HUES64 (cell line): ENCODE measurements around the gene CEP85.
"Not testable (repeated sequence)": the region's sequence is repeated elsewhere in the genome, so short reads cannot be mapped to it uniquely, and the experiment has no call there.

Experiments used
- H3K27ac ChIP-seq: 2 replicates; pipeline ENCODE4 v1.7.0; 2013; ENCODE audit warnings: low read depth, low read length, inconsistent platforms
- H3K27me3 ChIP-seq: 2 replicates; pipeline ENCODE4 v1.6.1; 2013; ENCODE audit warnings: mild to moderate bottlenecking, low read length; ENCODE audit not compliant: insufficient read depth
- H3K36me3 ChIP-seq: 2 replicates; pipeline ENCODE4 v1.6.1; 2013; ENCODE audit warnings: mild to moderate bottlenecking, low read length; ENCODE audit not compliant: insufficient read depth
- H3K4me1 ChIP-seq: 2 replicates; pipeline ENCODE4 v1.6.1; 2013; ENCODE audit warnings: mild to moderate bottlenecking, low read length, moderate library complexity; ENCODE audit not compliant: insufficient read depth
- H3K4me3 ChIP-seq: 2 replicates; pipeline ENCODE4 v1.5.1; 2013; ENCODE audit warnings: mild to moderate bottlenecking, low read length, moderate library complexity
- H3K9ac ChIP-seq: 2 replicates; pipeline ENCODE4 v1.6.1; 2013; ENCODE audit warnings: mild to moderate bottlenecking, low read depth, low read length
- H3K9me3 ChIP-seq: 2 replicates; pipeline ENCODE4 v1.6.1; 2013; ENCODE audit warnings: low read depth, low read length; ENCODE audit not compliant: insufficient read depth
- WGBS: fragments of 150-250, 120-280 bp; methylation state at CpG from one replicate; pipeline ENCODE4 v1.1.7; 2013; ENCODE audit warnings: missing lambda C conversion rate; 5-methylcytosine and 5-hydroxymethylcytosine counted together

Gene CEP85

DNA sequence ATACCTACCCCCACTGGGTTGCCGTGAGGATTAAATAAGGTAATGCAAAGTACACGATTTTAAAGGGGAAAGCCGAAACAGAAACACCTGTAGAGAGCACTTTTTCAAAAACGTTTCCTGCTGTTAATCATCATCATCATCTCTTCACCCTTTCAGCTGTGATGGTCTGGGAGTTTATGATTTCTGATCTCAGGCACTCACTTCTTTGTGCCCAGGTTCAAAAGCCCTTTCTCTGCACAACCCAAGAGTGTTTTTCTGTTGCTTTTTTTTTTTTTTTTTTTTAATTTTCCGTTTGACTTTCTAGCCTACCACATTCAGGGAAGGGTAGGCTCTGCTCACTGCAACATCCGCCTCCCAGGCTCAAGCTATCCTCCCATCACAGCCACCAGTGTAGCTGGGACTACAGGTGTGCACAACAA, 73.4 kb downstream of the CEP85 start:
- peak overlapping the region; percentile 63 for H3K4me3 ChIP-seq
- H3K9me3 ChIP-seq = no peaks in the 10 kb centered on the region
- WGBS = 65% methylated on average over 3 of the region's 6 CpGs
- peaks cover 10% of the 10 kb centered on the region for H3K4me1 ChIP-seq
- H3K9ac ChIP-seq = peak overlapping the region; percentile 83; the same call in 1 of the 2 replicates
- no peak overlapping the region for H3K27ac ChIP-seq
- no peaks in the 10 kb centered on the region for H3K27me3 ChIP-seq
- H3K36me3 ChIP-seq = no peaks in the 10 kb centered on the region

GRCh38 chr1:26307966-26308899, 74.2 kb downstream of the CEP85 start:
- H3K27me3 ChIP-seq, H3K36me3 ChIP-seq, H3K27ac ChIP-seq, H3K4me3 ChIP-seq, H3K9me3 ChIP-seq, H3K9ac ChIP-seq: not testable (repeated sequence)
- WGBS = 90% methylated on average over 21 of the region's 21 CpGs
- peaks cover 10% of the 10 kb centered on the region for H3K4me1 ChIP-seq

GRCh38 chr1:26314501-26314900, 80.5 kb downstream of the CEP85 start:
- H3K9me3 ChIP-seq = no peaks in the 10 kb centered on the region
- no peaks in the 10 kb centered on the region for H3K27me3 ChIP-seq
- peaks cover 11% of the 10 kb centered on the region for H3K4me1 ChIP-seq
- no peak overlapping the region for H3K9ac ChIP-seq
- no peaks in the 10 kb centered on the region for H3K36me3 ChIP-seq
- H3K27ac ChIP-seq = no peak overlapping the region
- 97% methylated on average over 5 of the region's 5 CpGs for WGBS
- H3K4me3 ChIP-seq = no peak overlapping the region

- Histone ChIP-seq H3K9ac (peak overlapping the region; percentile 44; the same call in 1 of the 2 replicates), H3K4me1 (peaks cover 11% of the 10 kb centered on the region), H3K36me3 (no peaks in the 10 kb centered on the region), H3K27me3 (no peaks in the 10 kb centered on the region), H3K4me3 (no peak overlapping the region), H3K27ac (no peak overlapping the region), H3K9me3 (no peaks in the 10 kb centered on the region)
- 75% methylated on average over 8 of the region's 8 CpGs for WGBS
Measured at GRCh38 chr1:26315874-26316850, 82.2 kb downstream of the CEP85 start.

- Histone ChIP-seq H3K27me3 (no peaks in the 10 kb centered on the region), H3K27ac (no peak overlapping the region), H3K9ac (no peak overlapping the region), H3K4me3 (no peak overlapping the region), H3K9me3 (no peaks in the 10 kb centered on the region), H3K36me3 (peaks cover 1% of the 10 kb centered on the region; the same call in 1 of the 2 replicates), H3K4me1 (peaks cover 11% of the 10 kb centered on the region)
- WGBS = 94% methylated on average over 2 of the region's 2 CpGs
Measured at GRCh38 chr1:26317146-26317545, 83.1 kb downstream of the CEP85 start.

DNA sequence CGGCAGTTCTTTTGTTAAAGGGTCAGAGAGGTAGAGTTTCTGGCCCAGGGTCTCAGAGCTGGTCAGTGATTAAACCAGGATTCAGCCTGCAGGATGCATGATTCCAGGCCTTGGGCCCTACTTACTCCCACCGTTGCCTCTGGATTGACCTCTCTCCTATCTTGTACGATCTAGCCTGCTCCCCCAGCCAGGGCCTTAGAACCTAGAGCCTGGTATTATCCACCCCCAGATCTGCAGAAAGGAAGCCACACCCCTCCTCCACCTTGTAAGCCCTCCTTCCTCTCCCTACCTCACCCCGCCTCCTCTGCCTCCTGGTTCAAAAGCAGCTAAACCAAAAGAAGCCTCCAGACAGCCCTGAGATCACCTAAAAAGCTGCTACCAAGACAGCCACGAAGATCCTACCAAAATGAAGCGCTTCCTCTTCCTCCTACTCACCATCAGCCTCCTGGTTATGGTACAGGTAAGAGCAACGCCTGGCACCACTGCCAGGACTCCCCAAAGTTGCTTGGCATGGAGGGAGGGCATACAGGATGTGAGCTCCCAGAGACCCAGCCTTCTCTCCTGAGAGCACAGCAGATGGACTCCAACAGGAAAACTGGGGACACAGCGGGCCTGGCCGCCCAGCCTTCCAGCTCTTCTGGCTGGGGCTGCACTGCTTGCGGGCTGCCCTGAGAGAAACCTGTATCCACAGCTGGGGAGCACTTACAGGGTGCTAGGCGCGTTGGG, 83.8 kb downstream of the CEP85 start, which contains the start of gene CD52:
Gene CD52, plus strand, starts transcription at position 347 of the 726 bp plus-strand sequence. Its CDS starts 60 bp downstream, at position 407.
- no peak within 1 kb of the TSS for H3K4me3 ChIP-seq

GRCh38 chr1:26318338-26319064, 84.5 kb downstream of the CEP85 start:
- Histone ChIP-seq H3K4me3 (no peak overlapping the region), H3K9me3 (no peaks in the 10 kb centered on the region), H3K36me3 (peaks cover 14% of the 10 kb centered on the region), H3K9ac (no peak overlapping the region), H3K27ac (no peak overlapping the region), H3K27me3 (no peaks in the 10 kb centered on the region), H3K4me1 (peaks cover 11% of the 10 kb centered on the region)
- 94% methylated on average over 9 of the region's 9 CpGs for WGBS

More for the DNA sequence above, 83.8 kb downstream of the CEP85 start, which contains the start of gene CD52:
- 73% methylated on average over 12 of the region's 12 CpGs for WGBS
- H3K36me3 ChIP-seq = peaks cover 6% of the 10 kb centered on the region
- peaks cover 11% of the 10 kb centered on the region for H3K4me1 ChIP-seq
- no peak within 1 kb of the TSS for H3K9ac ChIP-seq
- H3K27me3 ChIP-seq = no peaks in the 10 kb centered on the region
- H3K9me3 ChIP-seq = no peaks in the 10 kb centered on the region
- H3K27ac ChIP-seq = no peak within 1 kb of the TSS; the same call in 1 of the 2 replicates

DNA sequence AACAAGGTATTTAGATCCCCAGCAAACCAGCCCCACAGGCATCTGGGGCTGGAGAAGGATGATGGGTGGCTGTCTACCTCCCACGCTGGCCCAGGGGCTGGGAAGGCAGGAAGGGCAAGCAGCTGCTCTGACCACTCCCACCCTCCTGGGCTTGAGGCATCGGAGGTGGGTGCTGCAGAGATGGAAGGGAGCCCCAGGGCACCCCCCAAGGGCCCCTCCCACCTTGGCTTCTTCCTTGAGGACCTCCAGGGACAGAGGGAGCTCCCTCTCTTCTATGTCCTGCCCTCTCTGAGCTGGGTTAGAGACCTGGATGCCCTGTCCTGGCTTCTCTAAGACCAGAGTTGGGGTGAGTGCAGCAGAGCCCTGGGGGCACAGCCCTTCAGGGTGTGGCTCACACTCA, 86.9 kb downstream of the CEP85 start:
- Histone ChIP-seq H3K9ac (no peak overlapping the region), H3K27me3 (no peaks in the 10 kb centered on the region), H3K27ac (no peak overlapping the region), H3K36me3 (peaks cover 36% of the 10 kb centered on the region), H3K9me3 (no peaks in the 10 kb centered on the region), H3K4me1 (peaks cover 11% of the 10 kb centered on the region), H3K4me3 (no peak overlapping the region)
- 83% methylated on average over 2 of the region's 2 CpGs for WGBS

DNA sequence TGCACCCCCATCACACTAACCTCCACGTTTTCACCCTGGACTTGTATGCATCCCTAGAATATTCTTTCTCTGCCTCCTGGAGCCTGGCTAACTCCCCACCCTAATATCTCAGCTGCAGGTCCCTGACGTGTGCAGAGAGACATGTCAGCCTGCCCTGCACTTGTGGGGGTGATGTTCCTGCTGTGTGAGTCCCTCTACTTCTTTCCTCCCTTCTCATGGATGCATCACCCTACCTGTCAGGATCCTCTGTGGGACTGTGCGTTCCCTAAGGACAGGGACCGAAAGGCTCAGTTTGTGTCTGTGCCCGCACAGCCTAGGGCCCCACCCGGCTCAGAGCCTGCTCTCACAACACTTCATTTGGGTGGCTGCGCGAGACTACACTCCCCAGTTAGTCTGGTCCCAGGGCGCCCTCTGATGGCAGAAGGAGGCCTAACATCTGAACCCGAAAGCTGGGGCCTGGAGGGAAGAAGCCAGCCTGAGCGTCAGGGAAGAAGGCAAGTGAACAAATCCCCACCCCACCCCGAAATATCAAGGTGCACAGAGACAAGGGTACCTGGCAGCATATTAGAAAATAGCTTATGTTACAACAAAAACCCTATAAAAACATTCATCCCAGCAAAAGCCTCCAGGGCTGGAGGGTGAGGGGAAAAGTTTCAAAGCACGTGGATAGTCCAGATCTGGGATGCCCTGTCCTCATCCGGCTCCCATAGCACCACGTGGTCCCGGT, 87.5 kb downstream of the CEP85 start:
- H3K36me3 ChIP-seq = peaks cover 37% of the 10 kb centered on the region
- H3K9me3 ChIP-seq = no peaks in the 10 kb centered on the region
- H3K27ac ChIP-seq = no peak overlapping the region
- 44% methylated on average over 15 of the region's 16 CpGs for WGBS
- H3K27me3 ChIP-seq = no peaks in the 10 kb centered on the region
- peaks cover 9% of the 10 kb centered on the region for H3K4me1 ChIP-seq
- H3K9ac ChIP-seq = no peak overlapping the region
- no peak overlapping the region for H3K4me3 ChIP-seq

DNA sequence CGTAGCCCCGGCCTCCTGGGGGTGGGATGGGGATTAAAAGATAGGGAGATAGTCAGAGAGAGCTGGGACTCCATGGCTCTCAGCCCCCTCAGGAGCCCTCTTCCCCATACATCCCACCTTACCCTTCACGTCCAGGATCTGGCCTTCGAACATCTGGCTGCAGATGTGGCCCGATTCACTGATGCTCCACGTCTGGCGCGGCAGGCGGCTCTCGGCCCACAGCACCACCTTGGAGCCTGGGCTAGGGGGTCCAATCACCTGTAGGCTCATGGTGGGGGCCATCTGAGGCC, 88.0 kb downstream of the CEP85 start:
- no peak overlapping the region for H3K4me3 ChIP-seq
- WGBS = 88% methylated on average over 10 of the region's 10 CpGs
- no peak overlapping the region for H3K9ac ChIP-seq
- peaks cover 9% of the 10 kb centered on the region for H3K4me1 ChIP-seq
- H3K9me3 ChIP-seq = no peaks in the 10 kb centered on the region
- H3K27ac ChIP-seq = no peak overlapping the region
- no peaks in the 10 kb centered on the region for H3K27me3 ChIP-seq
- peaks cover 41% of the 10 kb centered on the region for H3K36me3 ChIP-seq
